ENCODE measurements around the gene ASPSCR1. TPM values are rescaled to one million over a fixed set of nuclear protein-coding genes. Genes with fewer than 3 reads are reported as not detected.

The ASPSCR1 gene
- total and polyA plus RNA-seq, 9 of the 15 experiments (the other 6 are each of a cell fraction or from before 2014, with no cell fraction given), result 0.90 to 36.9 (median 11.6) TPM

- TF ChIP-seq, protein P1, sequence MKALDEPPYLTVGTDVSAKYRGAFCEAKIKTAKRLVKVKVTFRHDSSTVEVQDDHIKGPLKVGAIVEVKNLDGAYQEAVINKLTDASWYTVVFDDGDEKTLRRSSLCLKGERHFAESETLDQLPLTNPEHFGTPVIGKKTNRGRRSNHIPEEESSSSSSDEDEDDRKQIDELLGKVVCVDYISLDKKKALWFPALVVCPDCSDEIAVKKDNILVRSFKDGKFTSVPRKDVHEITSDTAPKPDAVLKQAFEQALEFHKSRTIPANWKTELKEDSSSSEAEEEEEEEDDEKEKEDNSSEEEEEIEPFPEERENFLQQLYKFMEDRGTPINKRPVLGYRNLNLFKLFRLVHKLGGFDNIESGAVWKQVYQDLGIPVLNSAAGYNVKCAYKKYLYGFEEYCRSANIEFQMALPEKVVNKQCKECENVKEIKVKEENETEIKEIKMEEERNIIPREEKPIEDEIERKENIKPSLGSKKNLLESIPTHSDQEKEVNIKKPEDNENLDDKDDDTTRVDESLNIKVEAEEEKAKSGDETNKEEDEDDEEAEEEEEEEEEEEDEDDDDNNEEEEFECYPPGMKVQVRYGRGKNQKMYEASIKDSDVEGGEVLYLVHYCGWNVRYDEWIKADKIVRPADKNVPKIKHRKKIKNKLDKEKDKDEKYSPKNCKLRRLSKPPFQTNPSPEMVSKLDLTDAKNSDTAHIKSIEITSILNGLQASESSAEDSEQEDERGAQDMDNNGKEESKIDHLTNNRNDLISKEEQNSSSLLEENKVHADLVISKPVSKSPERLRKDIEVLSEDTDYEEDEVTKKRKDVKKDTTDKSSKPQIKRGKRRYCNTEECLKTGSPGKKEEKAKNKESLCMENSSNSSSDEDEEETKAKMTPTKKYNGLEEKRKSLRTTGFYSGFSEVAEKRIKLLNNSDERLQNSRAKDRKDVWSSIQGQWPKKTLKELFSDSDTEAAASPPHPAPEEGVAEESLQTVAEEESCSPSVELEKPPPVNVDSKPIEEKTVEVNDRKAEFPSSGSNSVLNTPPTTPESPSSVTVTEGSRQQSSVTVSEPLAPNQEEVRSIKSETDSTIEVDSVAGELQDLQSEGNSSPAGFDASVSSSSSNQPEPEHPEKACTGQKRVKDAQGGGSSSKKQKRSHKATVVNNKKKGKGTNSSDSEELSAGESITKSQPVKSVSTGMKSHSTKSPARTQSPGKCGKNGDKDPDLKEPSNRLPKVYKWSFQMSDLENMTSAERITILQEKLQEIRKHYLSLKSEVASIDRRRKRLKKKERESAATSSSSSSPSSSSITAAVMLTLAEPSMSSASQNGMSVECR (CRISPR knock-in tag; IDR thresholded peaks at IDR 0.05), result no peak; the same call in 1 of the 2 replicates
- TF ChIP-seq NCOA4 (IDR thresholded peaks at IDR 0.05; ENCODE audit: partially characterized antibody) (no peak), ZNF830 (CRISPR knock-in tag; IDR thresholded peaks at IDR 0.05) (no peak), POLR2G (IDR thresholded peaks at IDR 0.05; ENCODE audit: low read depth, low read length) (peak; percentile 81; the same call in 1 of the 2 replicates), CEBPB (tag; IDR thresholded peaks at IDR 0.05) (no peak), NONO (IDR thresholded peaks at IDR 0.05; ENCODE audit: low read depth in 2 of 2, low read length in 1 of 2) (peak in 1 of 2 experiments; percentile 85; a peak in 2 of 4 replicates), ZBTB49 (CRISPR knock-in tag; IDR thresholded peaks at IDR 0.05; ENCODE audit: borderline replicate concordance) (no peak), SFPQ (IDR thresholded peaks at IDR 0.05; ENCODE audit: low read depth, low read length) (no peak), RBFOX2 (IDR thresholded peaks at IDR 0.05; ENCODE audit: low read depth, low read length) (peak; percentile 44)
- TF ChIP-seq, protein P2, sequence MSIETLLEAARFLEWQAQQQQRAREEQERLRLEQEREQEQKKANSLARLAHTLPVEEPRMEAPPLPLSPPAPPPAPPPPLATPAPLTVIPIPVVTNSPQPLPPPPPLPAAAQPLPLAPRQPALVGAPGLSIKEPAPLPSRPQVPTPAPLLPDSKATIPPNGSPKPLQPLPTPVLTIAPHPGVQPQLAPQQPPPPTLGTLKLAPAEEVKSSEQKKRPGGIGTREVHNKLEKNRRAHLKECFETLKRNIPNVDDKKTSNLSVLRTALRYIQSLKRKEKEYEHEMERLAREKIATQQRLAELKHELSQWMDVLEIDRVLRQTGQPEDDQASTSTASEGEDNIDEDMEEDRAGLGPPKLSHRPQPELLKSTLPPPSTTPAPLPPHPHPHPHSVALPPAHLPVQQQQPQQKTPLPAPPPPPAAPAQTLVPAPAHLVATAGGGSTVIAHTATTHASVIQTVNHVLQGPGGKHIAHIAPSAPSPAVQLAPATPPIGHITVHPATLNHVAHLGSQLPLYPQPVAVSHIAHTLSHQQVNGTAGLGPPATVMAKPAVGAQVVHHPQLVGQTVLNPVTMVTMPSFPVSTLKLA (conservative IDR thresholded peaks at IDR 0.05), result peak in 1 of 2 experiments; percentile 69; a peak in 2 of 4 replicates
- TF ChIP-seq, protein P3, sequence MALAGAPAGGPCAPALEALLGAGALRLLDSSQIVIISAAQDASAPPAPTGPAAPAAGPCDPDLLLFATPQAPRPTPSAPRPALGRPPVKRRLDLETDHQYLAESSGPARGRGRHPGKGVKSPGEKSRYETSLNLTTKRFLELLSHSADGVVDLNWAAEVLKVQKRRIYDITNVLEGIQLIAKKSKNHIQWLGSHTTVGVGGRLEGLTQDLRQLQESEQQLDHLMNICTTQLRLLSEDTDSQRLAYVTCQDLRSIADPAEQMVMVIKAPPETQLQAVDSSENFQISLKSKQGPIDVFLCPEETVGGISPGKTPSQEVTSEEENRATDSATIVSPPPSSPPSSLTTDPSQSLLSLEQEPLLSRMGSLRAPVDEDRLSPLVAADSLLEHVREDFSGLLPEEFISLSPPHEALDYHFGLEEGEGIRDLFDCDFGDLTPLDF (CRISPR knock-in tag; IDR thresholded peaks at IDR 0.05), result 0 out of 2 replicates have a peak, but pooled peaks have one; percentile 10
- TF ChIP-seq, protein P4, sequence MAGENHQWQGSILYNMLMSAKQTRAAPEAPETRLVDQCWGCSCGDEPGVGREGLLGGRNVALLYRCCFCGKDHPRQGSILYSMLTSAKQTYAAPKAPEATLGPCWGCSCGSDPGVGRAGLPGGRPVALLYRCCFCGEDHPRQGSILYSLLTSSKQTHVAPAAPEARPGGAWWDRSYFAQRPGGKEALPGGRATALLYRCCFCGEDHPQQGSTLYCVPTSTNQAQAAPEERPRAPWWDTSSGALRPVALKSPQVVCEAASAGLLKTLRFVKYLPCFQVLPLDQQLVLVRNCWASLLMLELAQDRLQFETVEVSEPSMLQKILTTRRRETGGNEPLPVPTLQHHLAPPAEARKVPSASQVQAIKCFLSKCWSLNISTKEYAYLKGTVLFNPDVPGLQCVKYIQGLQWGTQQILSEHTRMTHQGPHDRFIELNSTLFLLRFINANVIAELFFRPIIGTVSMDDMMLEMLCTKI (IDR thresholded peaks at IDR 0.05; ENCODE audit: partially characterized antibody), result no peak
These were observed 87.8 kb downstream of the ASPSCR1 start (continued) for GRCh38 chr17:82065193-82065637.

All from K562 (cell line).